Gastroesophageal sphincter (tissue), 3 donors: ENCODE data around the gene IL22RA2.

Experiments used
- CTCF ChIP-seq, 4 experiments: fragments of 200-600 bp in 2 of 4; fragments of 450-650 bp in 2 of 4; sonication (generic) in 1 of 4; IDR thresholded peaks; one replicate each; pipeline ENCODE4 v1.5.1; 2017 to 2019; ENCODE audit warnings: antibody characterized with exemption in 4 of 4, mild to moderate bottlenecking in 2 of 4, moderate library complexity in 2 of 4
- POLR2AphosphoS5 ChIP-seq: sonication (generic); formaldehyde crosslinking; IDR thresholded peaks from one replicate; pipeline ENCODE4 v1.6.1; 2017; ENCODE audit warnings: antibody characterized with exemption

- TF ChIP-seq CTCF (IDR thresholded peaks at IDR 0.05) (no peak), POLR2AphosphoS5 (no peak)
These were observed 15.8 kb downstream of the IL22RA2 start for GRCh38 chr6:137157601-137158000.
